Keratinocyte (primary cell): ENCODE results near the gene CTPS2. TPM values are rescaled to one million over a fixed set of nuclear protein-coding genes. Genes with fewer than 3 reads are reported as not detected.
"Not testable (repeated sequence)": the region's sequence is repeated elsewhere in the genome, so short reads cannot be mapped to it uniquely, and the experiment has no call there.

Source experiments
- DNase-seq: peaks from one replicate; pipeline ENCODE4 v3.0.0-alpha.2; 2011; ENCODE audit warnings: low read depth, missing footprints, low spot score
- FAIRE-seq: peaks from 2 replicates; lab custom pipeline; 2011; peaks lifted over from hg19 to GRCh38; lab: Jason Lieb, UNC
- H2AFZ ChIP-seq: 2 replicates; pipeline ENCODE4 v1.6.0; 2012; ENCODE audit warnings: low read length, control low read depth, inconsistent platforms; ENCODE audit not compliant: control insufficient read depth
- H3K27ac ChIP-seq: 2 replicates; pipeline ENCODE4 v1.5.1; 2011; ENCODE audit warnings: low read length; ENCODE audit not compliant: control insufficient read depth, insufficient read depth
- H3K27me3 ChIP-seq: 3 replicates; pipeline ENCODE4 v1.6.0; 2011; ENCODE audit warnings: low read length; ENCODE audit not compliant: control insufficient read depth, insufficient read depth; ENCODE audit errors: extremely low read depth
- H3K36me3 ChIP-seq, 2 experiments: 2 replicates in 1 of 2; 3 replicates in 1 of 2; pipeline ENCODE4 v1.5.1; 2011; ENCODE audit warnings: low read length in 2 of 2, mild to moderate bottlenecking in 1 of 2; ENCODE audit not compliant: control insufficient read depth in 2 of 2, insufficient read depth in 2 of 2; ENCODE audit errors: extremely low read depth in 1 of 2
- H3K4me1 ChIP-seq: 3 replicates; pipeline ENCODE4 v1.5.1; 2011; ENCODE audit warnings: low read length; ENCODE audit not compliant: control insufficient read depth, insufficient read depth; ENCODE audit errors: extremely low read depth
- H3K4me2 ChIP-seq: 3 replicates; pipeline ENCODE4 v1.6.0; 2011; ENCODE audit warnings: low read depth, low read length; ENCODE audit not compliant: control insufficient read depth, insufficient read depth; ENCODE audit errors: extremely low read depth
- H3K4me3 ChIP-seq, 3 experiments: fragments of 200-600 bp in 1 of 3; sonication (generic) in 1 of 3; 2 replicates in 2 of 3; 3 replicates in 1 of 3; pipeline ENCODE4 v1.5.1; 2011 to 2016; ENCODE audit warnings: low read length in 3 of 3, mild to moderate bottlenecking in 3 of 3, control low read depth in 2 of 3, inconsistent platforms in 1 of 3, low read depth in 1 of 3, mixed read lengths in 1 of 3, mixed run types in 1 of 3, moderate library complexity in 1 of 3; ENCODE audit not compliant: control insufficient read depth in 2 of 3, insufficient read depth in 2 of 3; ENCODE audit errors: extremely low read depth in 1 of 3
- H3K79me2 ChIP-seq: 2 replicates; pipeline ENCODE4 v1.6.0; 2012; ENCODE audit warnings: low read length; ENCODE audit not compliant: control insufficient read depth, insufficient read depth
- H3K9ac ChIP-seq: 3 replicates; pipeline ENCODE4 v1.6.0; 2011; ENCODE audit warnings: low read length; ENCODE audit not compliant: control insufficient read depth, insufficient read depth; ENCODE audit errors: extremely low read depth
- H3K9me1 ChIP-seq: 3 replicates; pipeline ENCODE4 v1.6.0; 2011; ENCODE audit warnings: low read length; ENCODE audit not compliant: control insufficient read depth, insufficient read depth; ENCODE audit errors: extremely low read depth
- H3K9me3 ChIP-seq: 2 replicates; pipeline ENCODE4 v1.5.1; 2012; ENCODE audit warnings: low read depth, low read length; ENCODE audit not compliant: control insufficient read depth
- H4K20me1 ChIP-seq: 3 replicates; pipeline ENCODE4 v1.6.0; 2011; ENCODE audit warnings: low read length; ENCODE audit not compliant: control insufficient read depth, insufficient read depth; ENCODE audit errors: extremely low read depth
- EZH2 ChIP-seq: IDR thresholded peaks from one replicate; pipeline ENCODE4 v1.6.1; 2012; ENCODE audit warnings: inconsistent platforms, mild to moderate bottlenecking, low read length, moderate library complexity
- dilution Hi-C: fragments of 300-500 bp; cut with MboI; formaldehyde crosslinking; loops from one replicate; pipeline ENCODE4 v1.7.0; 2020; ENCODE audit warnings: low sequenced_read_pairs; ENCODE audit not compliant: extremely low pct_ligation_motif_present
- polyA plus RNA-seq, 5 experiments: library from polyadenylated mRNA; depleted of rRNA in 3 of 5; stranded (reverse) in 3 of 5; stranded (forward) in 1 of 5; unstranded in 1 of 5; fragments of >200 nt; gene quantifications; 1 replicate in 1 of 5; 2 replicates in 3 of 5; 3 replicates in 1 of 5; pipeline versions ENCODE4 v1.2.1 to v1.2.3, GENCODE V29; 2011 to 2012; ENCODE audit warnings: missing spikeins in 2 of 5, low read depth in 1 of 5, low replicate concordance in 1 of 5
- TF ChIP-seq, protein P1 (sequence below), 3 experiments: IDR thresholded peaks in 1 of 3; conservative IDR thresholded peaks in 1 of 3; optimal IDR thresholded peaks in 1 of 3; 2 replicates in 2 of 3; 3 replicates in 1 of 3; pipeline versions ENCODE3 to v1.5.1; 2011; ENCODE audit warnings: low read length in 3 of 3, mild to moderate bottlenecking in 3 of 3, moderate library complexity in 2 of 3, control low read depth in 1 of 3, inconsistent platforms in 1 of 3; ENCODE audit not compliant: insufficient read depth in 2 of 3; ENCODE audit errors: extremely low read depth in 1 of 3

Gene CTPS2
- polyA plus RNA-seq, 1 donor (not counting 4 experiments of a cell fraction or from before 2014, with no cell fraction given), result 12.3 TPM

DNA sequence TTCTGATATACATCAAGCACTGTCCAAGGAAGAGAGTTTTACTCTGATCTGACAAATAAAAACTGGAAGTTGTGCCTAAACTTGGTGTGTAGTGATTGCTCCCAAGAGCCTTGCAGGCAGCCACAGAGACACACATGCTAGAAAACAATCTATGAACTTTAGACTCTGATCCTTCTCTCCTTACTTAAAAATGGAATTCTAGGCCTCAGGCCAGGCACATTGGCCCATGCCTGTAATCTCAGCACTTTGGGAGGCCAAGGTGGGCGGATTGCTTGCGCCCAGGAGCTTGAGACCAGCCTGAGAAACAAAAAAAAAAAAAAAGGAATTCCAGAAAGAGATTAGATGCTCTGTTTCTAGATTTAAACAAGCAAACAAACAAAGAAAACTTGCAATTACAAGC is 108.1 kb downstream of the CTPS2 start:
- TF ChIP-seq EZH2, result no peak
- TF ChIP-seq, protein P1, sequence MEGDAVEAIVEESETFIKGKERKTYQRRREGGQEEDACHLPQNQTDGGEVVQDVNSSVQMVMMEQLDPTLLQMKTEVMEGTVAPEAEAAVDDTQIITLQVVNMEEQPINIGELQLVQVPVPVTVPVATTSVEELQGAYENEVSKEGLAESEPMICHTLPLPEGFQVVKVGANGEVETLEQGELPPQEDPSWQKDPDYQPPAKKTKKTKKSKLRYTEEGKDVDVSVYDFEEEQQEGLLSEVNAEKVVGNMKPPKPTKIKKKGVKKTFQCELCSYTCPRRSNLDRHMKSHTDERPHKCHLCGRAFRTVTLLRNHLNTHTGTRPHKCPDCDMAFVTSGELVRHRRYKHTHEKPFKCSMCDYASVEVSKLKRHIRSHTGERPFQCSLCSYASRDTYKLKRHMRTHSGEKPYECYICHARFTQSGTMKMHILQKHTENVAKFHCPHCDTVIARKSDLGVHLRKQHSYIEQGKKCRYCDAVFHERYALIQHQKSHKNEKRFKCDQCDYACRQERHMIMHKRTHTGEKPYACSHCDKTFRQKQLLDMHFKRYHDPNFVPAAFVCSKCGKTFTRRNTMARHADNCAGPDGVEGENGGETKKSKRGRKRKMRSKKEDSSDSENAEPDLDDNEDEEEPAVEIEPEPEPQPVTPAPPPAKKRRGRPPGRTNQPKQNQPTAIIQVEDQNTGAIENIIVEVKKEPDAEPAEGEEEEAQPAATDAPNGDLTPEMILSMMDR (optimal IDR thresholded peaks at IDR 0.05 in 1 of 3, IDR thresholded peaks at IDR 0.05 in 1 of 3, conservative IDR thresholded peaks at IDR 0.05 in 1 of 3; ENCODE audit: extremely low read depth in 1 of 3, insufficient read depth in 2 of 3, low read length in 3 of 3), result no peak
- H3K4me3 ChIP-seq, result no peak overlapping the region
- FAIRE-seq (no peak), DNase-seq (no peak)
- no peak overlapping the region for H3K4me2 ChIP-seq
- no peak overlapping the region for H3K27ac ChIP-seq
- no peak overlapping the region for H3K9ac ChIP-seq
- H3K36me3 ChIP-seq, result no peaks in the 10 kb centered on the region
- H3K27me3 ChIP-seq, result no peaks in the 10 kb centered on the region
- dilution Hi-C loops, result no loop called here
- no peaks in the 10 kb centered on the region for H3K9me3 ChIP-seq
- H3K79me2 ChIP-seq, result no peaks in the 10 kb centered on the region
- no peaks in the 10 kb centered on the region for H4K20me1 ChIP-seq
- no peak overlapping the region for H2AFZ ChIP-seq
- no peaks in the 10 kb centered on the region for H3K9me1 ChIP-seq
- H3K4me1 ChIP-seq, result no peaks in the 10 kb centered on the region

DNA sequence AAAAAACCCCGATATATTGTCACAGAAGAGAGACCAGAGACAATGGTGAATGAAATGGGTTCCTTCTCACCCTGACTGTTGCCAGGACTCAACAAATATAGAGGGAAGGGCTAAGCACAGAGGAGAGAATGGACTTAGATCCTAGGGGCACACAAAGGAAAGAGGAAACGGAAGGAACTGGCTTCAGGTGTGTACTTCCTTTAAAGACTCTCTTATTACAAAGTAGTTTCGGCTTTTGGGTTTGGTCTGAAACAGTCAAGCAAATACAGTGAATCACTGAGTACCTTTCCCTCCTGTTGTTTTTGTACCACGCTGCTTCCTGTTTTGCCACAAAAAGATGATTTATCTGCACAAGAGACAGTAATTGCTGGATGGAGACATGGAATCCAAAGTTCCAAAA is 108.6 kb downstream of the CTPS2 start:
- no peak for FAIRE-seq
- no peak for DNase-seq
- H3K4me3 ChIP-seq, result no peak overlapping the region
- H4K20me1 ChIP-seq, result no peaks in the 10 kb centered on the region
- dilution Hi-C loops, result no loop called here
- no peaks in the 10 kb centered on the region for H3K27me3 ChIP-seq
- H2AFZ ChIP-seq, result no peak overlapping the region
- no peak overlapping the region for H3K9ac ChIP-seq
- no peaks in the 10 kb centered on the region for H3K36me3 ChIP-seq
- TF ChIP-seq EZH2, result no peak
- TF ChIP-seq, protein P1 (optimal IDR thresholded peaks at IDR 0.05 in 1 of 3, IDR thresholded peaks at IDR 0.05 in 1 of 3, conservative IDR thresholded peaks at IDR 0.05 in 1 of 3; ENCODE audit: extremely low read depth in 1 of 3, insufficient read depth in 2 of 3, low read length in 3 of 3), result no peak
- H3K9me3 ChIP-seq, result no peaks in the 10 kb centered on the region
- no peaks in the 10 kb centered on the region for H3K4me1 ChIP-seq
- H3K79me2 ChIP-seq, result no peaks in the 10 kb centered on the region
- no peak overlapping the region for H3K27ac ChIP-seq
- H3K9me1 ChIP-seq, result no peaks in the 10 kb centered on the region
- H3K4me2 ChIP-seq, result no peak overlapping the region

DNA sequence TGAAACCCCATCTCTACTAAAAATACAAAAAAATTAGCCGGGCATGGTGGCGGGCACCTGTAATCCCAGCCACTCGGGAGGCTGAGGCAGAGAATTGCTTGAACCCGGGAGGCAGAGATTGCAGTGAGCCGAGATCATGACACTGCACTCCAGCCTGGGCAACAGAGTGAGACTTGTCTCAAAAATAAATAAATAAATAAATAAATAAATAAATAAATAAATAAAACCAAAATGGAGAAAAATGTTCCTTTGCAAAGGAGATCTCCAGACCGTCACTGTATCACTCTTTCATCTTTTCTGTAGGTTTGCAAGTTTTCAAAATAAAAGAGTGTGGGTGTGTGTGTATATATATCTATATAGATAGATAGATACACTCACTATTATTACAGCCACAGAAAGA is 109.2 kb downstream of the CTPS2 start:
- H2AFZ ChIP-seq, H3K9me1 ChIP-seq, H3K4me2 ChIP-seq, H3K9me3 ChIP-seq, H4K20me1 ChIP-seq, H3K9ac ChIP-seq, dilution Hi-C loops, H3K36me3 ChIP-seq, H3K4me3 ChIP-seq, H3K27ac ChIP-seq, H3K27me3 ChIP-seq, FAIRE-seq, H3K4me1 ChIP-seq, DNase-seq, H3K79me2 ChIP-seq: not testable (repeated sequence)
